Mucosa of rectum (tissue), 2 donors: ENCODE measurements around the gene SORBS2.

ENCODE experiments used
- H3K27ac ChIP-seq, 2 donors: one replicate each; pipeline ENCODE4 v1.7.0; 2013; ENCODE audit warnings: inconsistent platforms in 2 of 2, low read depth in 2 of 2, low read length in 2 of 2
- H3K27me3 ChIP-seq, 2 donors: one replicate each; pipeline ENCODE4 v1.7.0; 2013; ENCODE audit warnings: low read length in 2 of 2; ENCODE audit not compliant: control insufficient read depth in 2 of 2, insufficient read depth in 2 of 2
- H3K36me3 ChIP-seq, 2 donors: one replicate each; pipeline ENCODE4 v1.7.0; 2013; ENCODE audit warnings: low read length in 2 of 2; ENCODE audit not compliant: control insufficient read depth in 2 of 2, insufficient read depth in 2 of 2
- H3K4me1 ChIP-seq, 2 donors: one replicate each; pipeline ENCODE4 v1.7.0; 2013; ENCODE audit warnings: low read length in 2 of 2, mild to moderate bottlenecking in 1 of 2; ENCODE audit not compliant: control insufficient read depth in 2 of 2, insufficient read depth in 2 of 2
- H3K4me3 ChIP-seq, 2 donors: one replicate each; pipeline ENCODE4 v1.7.0; 2013; ENCODE audit warnings: low read length in 2 of 2
- H3K9ac ChIP-seq, 2 donors: one replicate each; pipeline ENCODE4 v1.7.0; 2013; ENCODE audit warnings: low read length in 2 of 2, low read depth in 1 of 2, mild to moderate bottlenecking in 1 of 2
- H3K9me3 ChIP-seq, 2 donors: one replicate each; pipeline ENCODE4 v1.7.0; 2013; ENCODE audit warnings: low read length in 2 of 2; ENCODE audit not compliant: control insufficient read depth in 2 of 2
- donor health status: healthy.
- donor health status: Normal muscosa, but diverticular disease.

SORBS2 gene

GRCh38 chr4:185689407-185689806 lies 122.6 kb downstream of the SORBS2 start:
- H3K27ac ChIP-seq: no peak overlapping the region
- H3K9ac ChIP-seq: no peak overlapping the region
- H3K36me3 ChIP-seq: no peaks in the 10 kb centered on the region
- no peaks in the 10 kb centered on the region for H3K27me3 ChIP-seq
- H3K4me1 ChIP-seq: no peaks in the 10 kb centered on the region
- H3K4me3 ChIP-seq: no peak overlapping the region
- no peaks in the 10 kb centered on the region for H3K9me3 ChIP-seq

- H3K27me3 ChIP-seq: no peaks in the 10 kb centered on the region
- no peaks in the 10 kb centered on the region for H3K4me1 ChIP-seq
- H3K9me3 ChIP-seq: no peaks in the 10 kb centered on the region
- no peak overlapping the region for H3K4me3 ChIP-seq
- H3K27ac ChIP-seq: no peak overlapping the region
- H3K36me3 ChIP-seq: no peaks in the 10 kb centered on the region
- H3K9ac ChIP-seq: no peak overlapping the region
These were observed 126.2 kb downstream of the SORBS2 start for GRCh38 chr4:185685804-185686203.

GRCh38 chr4:185683896-185684295 lies 128.1 kb downstream of the SORBS2 start:
- H3K9ac ChIP-seq: no peak overlapping the region
- no peaks in the 10 kb centered on the region for H3K9me3 ChIP-seq

DNA sequence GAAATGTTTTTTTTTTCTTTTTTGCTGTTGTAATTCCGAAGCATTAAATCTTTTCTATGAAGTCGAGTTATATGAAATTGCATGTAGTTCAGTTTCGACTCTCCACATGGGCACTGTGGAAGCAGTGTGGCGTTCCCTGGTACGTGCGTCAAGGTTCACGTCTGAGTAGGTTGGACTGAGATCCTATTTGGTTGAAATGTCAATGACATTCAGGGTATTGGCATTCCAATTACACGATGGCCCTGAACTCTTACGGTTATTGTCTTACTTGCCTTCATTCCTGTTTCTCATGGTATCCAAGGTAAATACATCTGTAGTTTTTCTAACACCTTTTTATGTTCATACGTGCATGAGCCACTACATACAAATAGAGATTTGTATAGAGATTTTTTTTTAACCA lies 128.8 kb downstream of the SORBS2 start:
- H3K4me3 ChIP-seq: no peak overlapping the region
- H3K36me3 ChIP-seq: no peaks in the 10 kb centered on the region
- H3K27ac ChIP-seq: no peak overlapping the region
- no peaks in the 10 kb centered on the region for H3K4me1 ChIP-seq
- H3K9me3 ChIP-seq: no peaks in the 10 kb centered on the region
- H3K27me3 ChIP-seq: no peaks in the 10 kb centered on the region
- no peak overlapping the region for H3K9ac ChIP-seq

More at GRCh38 chr4:185683896-185684295, 128.1 kb downstream of the SORBS2 start:
- no peak overlapping the region for H3K27ac ChIP-seq
- H3K27me3 ChIP-seq: no peaks in the 10 kb centered on the region
- H3K4me1 ChIP-seq: no peaks in the 10 kb centered on the region
- no peaks in the 10 kb centered on the region for H3K36me3 ChIP-seq
- no peak overlapping the region for H3K4me3 ChIP-seq

GRCh38 chr4:185682236-185682635 lies 129.8 kb downstream of the SORBS2 start:
- Histone ChIP-seq H3K4me3 (no peak overlapping the region), H3K9ac (no peak overlapping the region), H3K27ac (no peak overlapping the region), H3K36me3 (no peaks in the 10 kb centered on the region), H3K27me3 (no peaks in the 10 kb centered on the region), H3K4me1 (no peaks in the 10 kb centered on the region), H3K9me3 (no peaks in the 10 kb centered on the region)

DNA sequence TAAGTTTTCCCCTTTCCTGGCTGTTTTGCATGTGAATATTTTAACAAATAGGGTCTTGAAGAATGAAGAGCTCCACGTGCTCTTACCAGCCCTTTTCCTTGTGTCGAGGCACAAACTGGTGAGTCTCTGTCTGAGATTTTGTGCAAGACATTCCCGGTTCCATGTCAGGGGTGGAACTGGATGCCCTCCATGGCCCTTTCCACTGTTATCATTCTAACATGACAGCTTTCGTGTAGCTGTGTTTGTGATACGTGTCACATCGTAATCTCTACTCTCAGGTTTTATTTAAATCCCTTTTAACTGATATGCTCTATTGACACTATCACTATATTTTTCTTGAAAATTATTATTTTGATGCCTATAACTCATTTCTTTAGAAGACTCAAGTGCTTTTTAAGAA lies 130.4 kb downstream of the SORBS2 start:
- H3K4me3 ChIP-seq: no peak overlapping the region
- no peaks in the 10 kb centered on the region for H3K27me3 ChIP-seq
- no peaks in the 10 kb centered on the region for H3K4me1 ChIP-seq
- no peak overlapping the region for H3K9ac ChIP-seq
- no peaks in the 10 kb centered on the region for H3K9me3 ChIP-seq
- H3K36me3 ChIP-seq: no peaks in the 10 kb centered on the region
- H3K27ac ChIP-seq: no peak overlapping the region

DNA sequence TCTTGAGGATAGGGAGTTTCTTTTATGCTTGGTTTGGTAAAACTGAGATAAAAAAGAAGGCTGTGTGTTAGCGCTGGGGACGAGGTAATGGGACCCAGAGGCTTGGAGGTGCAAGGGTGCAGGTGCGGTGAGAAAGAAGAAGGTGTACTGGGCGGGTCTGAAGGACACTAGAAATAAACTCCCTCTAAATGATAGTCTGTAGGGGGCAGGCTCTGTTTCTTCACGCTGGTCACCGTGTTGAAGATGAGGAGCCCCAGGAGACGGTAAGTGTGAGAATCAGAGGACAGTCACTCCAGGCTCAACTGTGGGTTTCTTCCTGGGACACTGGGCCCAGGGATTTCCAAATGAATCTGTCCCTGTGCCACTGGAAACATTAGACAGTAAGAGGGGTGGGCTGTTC lies 131.4 kb downstream of the SORBS2 start:
- no peak overlapping the region for H3K4me3 ChIP-seq
- H3K36me3 ChIP-seq: no peaks in the 10 kb centered on the region
- H3K9ac ChIP-seq: no peak overlapping the region
- H3K27me3 ChIP-seq: no peaks in the 10 kb centered on the region
- no peak overlapping the region for H3K27ac ChIP-seq
- no peaks in the 10 kb centered on the region for H3K9me3 ChIP-seq
- H3K4me1 ChIP-seq: no peaks in the 10 kb centered on the region

GRCh38 chr4:185679523-185679922 lies 132.5 kb downstream of the SORBS2 start:
- Histone ChIP-seq H3K4me3 (no peak overlapping the region), H3K9me3 (no peaks in the 10 kb centered on the region), H3K27ac (no peak overlapping the region), H3K9ac (no peak overlapping the region), H3K36me3 (peaks cover 0 to 4% of the 10 kb centered on the region in 2 donors), H3K4me1 (no peaks in the 10 kb centered on the region), H3K27me3 (no peaks in the 10 kb centered on the region)

DNA sequence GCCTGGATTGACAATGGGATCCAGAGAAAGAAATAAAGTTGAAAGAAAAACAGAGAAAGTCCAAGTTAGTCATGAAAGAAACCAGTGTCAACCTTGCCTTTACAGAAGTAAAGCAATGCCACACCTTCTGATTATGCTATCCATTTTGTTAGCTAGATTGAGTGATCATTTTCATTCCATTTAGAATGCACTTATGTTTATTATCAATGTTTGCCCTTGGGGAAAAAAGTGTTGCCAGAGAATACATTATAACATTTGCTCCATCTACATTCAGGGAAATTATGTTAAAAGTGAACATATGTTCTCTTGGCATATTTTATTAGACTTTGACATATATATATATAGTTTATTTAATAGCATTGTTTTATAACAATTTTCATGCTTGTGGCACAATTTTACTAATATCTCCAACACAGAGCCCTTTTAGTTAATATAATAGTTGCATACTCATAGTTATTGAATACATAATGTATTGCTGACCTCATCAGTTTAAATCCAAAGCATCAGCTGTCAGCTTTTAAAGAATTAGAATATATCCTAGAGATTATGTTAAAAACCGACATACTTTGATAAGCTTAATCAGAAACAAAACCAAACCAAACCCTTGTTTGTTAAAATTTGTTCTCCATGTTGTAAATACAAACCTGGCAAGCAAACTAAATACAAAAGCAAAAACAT lies 134.2 kb downstream of the SORBS2 start:
- Histone ChIP-seq H3K9me3 (no peaks in the 10 kb centered on the region), H3K36me3 (peaks cover 0 to 4% of the 10 kb centered on the region in 2 donors), H3K9ac (no peak overlapping the region), H3K4me3 (no peak overlapping the region), H3K27ac (no peak overlapping the region), H3K27me3 (no peaks in the 10 kb centered on the region), H3K4me1 (no peaks in the 10 kb centered on the region)

GRCh38 chr4:185672618-185673017 lies 139.4 kb downstream of the SORBS2 start:
- no peak overlapping the region for H3K27ac ChIP-seq
- no peak overlapping the region for H3K9ac ChIP-seq
- H3K36me3 ChIP-seq: peaks cover 0 to 4% of the 10 kb centered on the region in 2 donors
- no peaks in the 10 kb centered on the region for H3K9me3 ChIP-seq
- H3K4me3 ChIP-seq: no peak overlapping the region
- no peaks in the 10 kb centered on the region for H3K4me1 ChIP-seq
- H3K27me3 ChIP-seq: no peaks in the 10 kb centered on the region
